Suprapubic skin (tissue), 4 donors: ENCODE results near the gene DHX8. TPM values are rescaled to one million over a fixed set of nuclear protein-coding genes. Genes with fewer than 3 reads are reported as not detected.
"Not testable (repeated sequence)": the region's sequence is repeated elsewhere in the genome, so short reads cannot be mapped to it uniquely, and the experiment has no call there.

Source experiments
- DNase-seq, 2 donors: peaks; one replicate each; pipeline ENCODE4 v3.0.0-alpha.2; 2019; ENCODE audit warnings: low spot score in 2 of 2
- H3K27ac ChIP-seq: fragments of 200-600 bp; sonication (generic); one replicate; pipeline ENCODE4 v1.5.1; 2019
- H3K27me3 ChIP-seq: fragments of 200-600 bp; sonication (generic); one replicate; pipeline ENCODE4 v1.5.1; 2019
- H3K36me3 ChIP-seq: fragments of 200-600 bp; sonication (generic); one replicate; pipeline ENCODE4 v1.5.1; 2019
- H3K4me1 ChIP-seq: fragments of 200-600 bp; sonication (generic); one replicate; pipeline ENCODE4 v1.5.1; 2019
- H3K4me3 ChIP-seq: fragments of 200-600 bp; sonication (generic); one replicate; pipeline ENCODE4 v1.5.1; 2019; ENCODE audit warnings: mild to moderate bottlenecking
- H3K9me3 ChIP-seq: fragments of 200-600 bp; sonication (generic); one replicate; pipeline ENCODE4 v1.5.1; 2019
- EP300 ChIP-seq: sonication (generic); formaldehyde crosslinking; IDR thresholded peaks from one replicate; pipeline ENCODE4 v1.6.1; 2017; ENCODE audit warnings: antibody characterized with exemption
- POLR2A ChIP-seq, 2 donors: fragments of 450-650 bp; IDR thresholded peaks; one replicate each; pipeline ENCODE4 v1.6.1; 2017; ENCODE audit warnings: antibody characterized with exemption in 2 of 2, mild to moderate bottlenecking in 2 of 2, moderate library complexity in 2 of 2
- POLR2AphosphoS5 ChIP-seq, 3 donors: sonication (generic); formaldehyde crosslinking; IDR thresholded peaks; one replicate each; pipeline ENCODE4 v1.6.1; 2017; ENCODE audit warnings: antibody characterized with exemption in 3 of 3
- WGBS: methylation state at CpG from one replicate; pipeline ENCODE4 v1.1.5; 2018; 5-methylcytosine and 5-hydroxymethylcytosine counted together
- total RNA-seq, 4 donors: library from RNA; depleted of rRNA; stranded (reverse); fragments of >200 nt; gene quantifications; one replicate each; pipeline ENCODE4 v1.1.0, GENCODE V29; 2016
- TF ChIP-seq, protein P1 (sequence below), 2 donors: fragments of 200-600 bp in 1 of 2; fragments of 450-650 bp in 1 of 2; sonication (generic) in 1 of 2; IDR thresholded peaks; one replicate each; pipeline ENCODE4 v1.5.1; 2016 to 2019; ENCODE audit warnings: antibody characterized with exemption in 2 of 2, mild to moderate bottlenecking in 1 of 2, moderate library complexity in 1 of 2

DHX8 gene
- total RNA-seq, 4 donors from 2014 or later = 31.4 to 57.1 (median 46.1) TPM

DNA sequence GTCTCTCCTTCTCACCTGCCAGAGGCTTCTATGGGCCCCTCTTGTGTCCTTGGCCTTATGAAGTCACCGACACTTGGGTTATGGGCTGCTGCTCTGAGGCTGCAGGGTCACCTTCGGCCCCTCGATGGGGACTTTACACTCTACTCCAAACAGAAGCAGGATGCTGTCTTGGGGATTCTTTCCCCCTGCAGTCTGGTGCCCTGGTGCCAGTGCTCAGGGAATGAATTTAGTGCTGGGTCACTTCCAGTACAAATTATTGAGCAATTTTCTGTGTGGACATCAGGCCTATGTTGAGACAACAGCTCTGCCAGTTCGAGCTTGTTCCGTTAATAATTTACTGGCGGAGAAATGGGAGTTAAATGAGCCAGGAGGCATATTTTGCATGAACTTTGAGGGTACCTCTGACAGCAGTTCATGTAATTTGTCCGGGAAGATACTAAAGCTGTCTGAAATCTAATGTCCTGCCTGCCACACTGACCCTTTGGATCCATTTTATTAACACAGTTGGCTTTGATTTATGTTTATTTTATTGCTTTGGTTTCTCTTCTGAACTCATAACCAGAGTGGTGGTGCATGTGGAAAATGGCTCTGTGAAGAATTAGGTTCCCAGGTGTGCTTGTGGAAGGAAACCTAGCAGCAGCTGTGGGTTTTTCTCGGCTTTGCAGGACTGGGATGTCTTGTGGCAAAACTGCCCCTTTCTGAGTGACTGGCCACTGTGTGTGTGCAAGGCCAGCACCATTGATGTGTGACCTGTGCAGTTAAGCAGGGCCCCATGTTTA, 34.1 kb upstream of the DHX8 start:
- WGBS = 63% methylated on average over 8 of the region's 8 CpGs
- Histone ChIP-seq H3K36me3 (no peaks in the 10 kb centered on the region), H3K4me1 (peaks cover 19% of the 10 kb centered on the region), H3K27me3 (no peaks in the 10 kb centered on the region), H3K9me3 (no peaks in the 10 kb centered on the region), H3K4me3 (no peak overlapping the region), H3K27ac (no peak overlapping the region)
- TF ChIP-seq POLR2AphosphoS5 (IDR thresholded peaks at IDR 0.05) (no peak), POLR2A (IDR thresholded peaks at IDR 0.05) (no peak), EP300 (no peak)
- TF ChIP-seq, protein P1, sequence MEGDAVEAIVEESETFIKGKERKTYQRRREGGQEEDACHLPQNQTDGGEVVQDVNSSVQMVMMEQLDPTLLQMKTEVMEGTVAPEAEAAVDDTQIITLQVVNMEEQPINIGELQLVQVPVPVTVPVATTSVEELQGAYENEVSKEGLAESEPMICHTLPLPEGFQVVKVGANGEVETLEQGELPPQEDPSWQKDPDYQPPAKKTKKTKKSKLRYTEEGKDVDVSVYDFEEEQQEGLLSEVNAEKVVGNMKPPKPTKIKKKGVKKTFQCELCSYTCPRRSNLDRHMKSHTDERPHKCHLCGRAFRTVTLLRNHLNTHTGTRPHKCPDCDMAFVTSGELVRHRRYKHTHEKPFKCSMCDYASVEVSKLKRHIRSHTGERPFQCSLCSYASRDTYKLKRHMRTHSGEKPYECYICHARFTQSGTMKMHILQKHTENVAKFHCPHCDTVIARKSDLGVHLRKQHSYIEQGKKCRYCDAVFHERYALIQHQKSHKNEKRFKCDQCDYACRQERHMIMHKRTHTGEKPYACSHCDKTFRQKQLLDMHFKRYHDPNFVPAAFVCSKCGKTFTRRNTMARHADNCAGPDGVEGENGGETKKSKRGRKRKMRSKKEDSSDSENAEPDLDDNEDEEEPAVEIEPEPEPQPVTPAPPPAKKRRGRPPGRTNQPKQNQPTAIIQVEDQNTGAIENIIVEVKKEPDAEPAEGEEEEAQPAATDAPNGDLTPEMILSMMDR (IDR thresholded peaks at IDR 0.05) = no peak
- DNase-seq = no peak

GRCh38 chr17:43450791-43451190, 33.0 kb upstream of the DHX8 start:
- not testable (repeated sequence) for H3K9me3 ChIP-seq, DNase-seq, H3K27me3 ChIP-seq, H3K36me3 ChIP-seq, H3K27ac ChIP-seq, H3K4me3 ChIP-seq
- H3K4me1 ChIP-seq = peaks cover 26% of the 10 kb centered on the region
- 95% methylated on average over 20 of the region's 20 CpGs for WGBS

GRCh38 chr17:43451741-43452140, 32.0 kb upstream of the DHX8 start:
- peaks cover 36% of the 10 kb centered on the region for H3K4me1 ChIP-seq
- H3K27me3 ChIP-seq, H3K4me3 ChIP-seq, H3K27ac ChIP-seq, H3K9me3 ChIP-seq, DNase-seq, H3K36me3 ChIP-seq: not testable (repeated sequence)
- WGBS = 96% methylated on average over 22 of the region's 32 CpGs

DNA sequence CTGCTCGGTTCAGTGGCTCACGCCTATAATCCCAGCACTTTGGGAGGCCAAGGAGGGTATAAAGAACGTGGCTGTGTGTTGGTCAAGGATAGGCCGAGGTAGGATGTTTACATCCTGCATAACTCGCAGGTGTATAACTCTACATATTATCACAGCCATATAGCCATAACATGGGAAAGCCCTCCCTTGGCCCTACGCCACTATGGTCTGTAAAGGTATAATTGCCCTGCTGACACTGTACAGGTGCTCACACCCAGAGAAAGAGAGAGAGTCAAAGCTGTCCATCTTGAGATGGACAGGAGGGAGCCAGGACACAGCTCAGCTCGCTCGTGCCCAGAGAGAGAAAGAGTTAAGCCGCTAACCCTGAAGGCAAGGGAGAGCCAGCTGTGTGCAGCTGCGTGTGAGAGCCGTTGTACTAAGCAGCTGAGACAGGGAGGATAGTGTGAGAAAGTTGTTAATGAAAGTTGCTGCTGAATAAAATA, 30.4 kb upstream of the DHX8 start:
- H3K27ac ChIP-seq = no peak overlapping the region
- no peaks in the 10 kb centered on the region for H3K27me3 ChIP-seq
- no peak for DNase-seq
- no peak overlapping the region for H3K4me3 ChIP-seq
- H3K9me3 ChIP-seq = no peaks in the 10 kb centered on the region
- TF ChIP-seq, protein P1 (IDR thresholded peaks at IDR 0.05) = no peak
- TF ChIP-seq POLR2AphosphoS5 (IDR thresholded peaks at IDR 0.05) = no peak
- no peak for TF ChIP-seq EP300
- TF ChIP-seq POLR2A (IDR thresholded peaks at IDR 0.05) = no peak
- H3K4me1 ChIP-seq = peaks cover 52% of the 10 kb centered on the region
- no peaks in the 10 kb centered on the region for H3K36me3 ChIP-seq
- 67% methylated on average over 11 of the region's 11 CpGs for WGBS

DNA sequence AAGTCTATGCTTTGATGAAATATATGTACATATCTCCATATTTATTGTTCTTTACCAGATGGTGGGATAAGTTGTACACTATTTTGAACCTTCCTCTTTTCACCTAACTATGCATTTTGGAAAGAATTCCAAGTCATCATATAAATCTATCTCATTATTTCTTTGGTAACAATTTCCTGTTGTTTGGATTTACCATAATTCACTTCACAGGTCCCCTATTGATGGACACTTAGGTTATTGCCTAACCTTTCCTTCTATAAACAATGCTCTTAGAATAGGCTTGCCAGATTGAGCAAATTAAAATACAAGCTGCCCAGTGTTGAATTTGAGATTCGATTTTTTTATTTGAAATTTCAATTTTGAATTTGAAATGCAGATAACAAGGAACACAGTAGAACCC, 28.9 kb upstream of the DHX8 start:
- TF ChIP-seq EP300 = no peak
- no peak for TF ChIP-seq POLR2AphosphoS5 (IDR thresholded peaks at IDR 0.05)
- TF ChIP-seq POLR2A (IDR thresholded peaks at IDR 0.05) = no peak
- TF ChIP-seq, protein P1 (IDR thresholded peaks at IDR 0.05) = no peak
- H3K27ac ChIP-seq = no peak overlapping the region
- H3K36me3 ChIP-seq = no peaks in the 10 kb centered on the region
- 82% methylated on average over 1 of the region's 1 CpG for WGBS
- no peak for DNase-seq
- H3K27me3 ChIP-seq = no peaks in the 10 kb centered on the region
- H3K9me3 ChIP-seq = no peaks in the 10 kb centered on the region
- H3K4me3 ChIP-seq = no peak overlapping the region
- H3K4me1 ChIP-seq = peaks cover 48% of the 10 kb centered on the region

DNA sequence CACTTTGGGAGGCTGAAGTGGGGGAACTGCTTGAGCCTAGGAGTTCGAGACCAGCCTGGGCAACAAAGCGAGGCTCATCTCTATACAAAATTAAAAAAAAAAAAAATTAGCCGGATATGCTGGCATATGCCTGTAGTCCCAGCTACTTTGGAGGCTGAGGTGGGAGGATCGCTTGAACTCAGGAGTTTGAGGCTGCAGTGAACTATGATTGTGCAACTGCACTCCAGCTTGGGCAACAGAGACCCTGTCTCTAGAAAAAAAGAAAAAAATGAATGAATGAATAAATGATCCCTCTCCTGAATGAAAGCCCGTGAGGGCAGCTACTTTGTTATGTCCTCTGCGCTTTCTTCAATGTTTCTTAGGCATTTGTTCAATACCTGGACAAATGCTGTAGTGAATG, 27.7 kb upstream of the DHX8 start:
- no peak for TF ChIP-seq EP300
- TF ChIP-seq POLR2AphosphoS5 (IDR thresholded peaks at IDR 0.05) = no peak
- TF ChIP-seq POLR2A (IDR thresholded peaks at IDR 0.05) = no peak
- TF ChIP-seq, protein P1 (IDR thresholded peaks at IDR 0.05) = no peak
- Histone ChIP-seq H3K27ac (no peak overlapping the region), H3K36me3 (no peaks in the 10 kb centered on the region), H3K4me1 (peaks cover 43% of the 10 kb centered on the region), H3K4me3 (no peak overlapping the region), H3K27me3 (no peaks in the 10 kb centered on the region), H3K9me3 (no peaks in the 10 kb centered on the region)
- WGBS = 94% methylated on average over 6 of the region's 6 CpGs
- no peak for DNase-seq
